ENCODE measurements around the gene HMG20B.

HMG20B gene

DNA sequence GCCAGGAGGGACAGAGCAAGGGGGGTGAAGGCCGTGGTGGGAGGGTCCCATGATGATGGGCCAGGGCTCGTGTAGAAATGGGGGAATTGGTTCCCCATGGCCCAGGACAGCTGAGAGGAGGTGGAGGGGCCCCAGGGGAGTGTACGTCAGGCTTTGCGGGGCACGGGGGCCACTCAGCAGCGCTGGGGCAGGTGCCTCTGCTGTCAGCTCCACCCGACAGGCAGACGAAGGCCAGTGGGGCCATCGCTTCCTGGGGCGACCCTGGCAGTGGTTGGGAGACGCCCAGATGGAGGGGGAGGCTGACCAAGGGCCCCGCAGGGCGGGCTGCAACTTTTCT, 35.7 kb upstream of the HMG20B start:
- no peak for DNase-seq (ENCODE audit: low spot score)

GRCh38 chr19:3537438-3538240, 35.1 kb upstream of the HMG20B start:
- no peak for DNase-seq (ENCODE audit: low spot score)

DNA sequence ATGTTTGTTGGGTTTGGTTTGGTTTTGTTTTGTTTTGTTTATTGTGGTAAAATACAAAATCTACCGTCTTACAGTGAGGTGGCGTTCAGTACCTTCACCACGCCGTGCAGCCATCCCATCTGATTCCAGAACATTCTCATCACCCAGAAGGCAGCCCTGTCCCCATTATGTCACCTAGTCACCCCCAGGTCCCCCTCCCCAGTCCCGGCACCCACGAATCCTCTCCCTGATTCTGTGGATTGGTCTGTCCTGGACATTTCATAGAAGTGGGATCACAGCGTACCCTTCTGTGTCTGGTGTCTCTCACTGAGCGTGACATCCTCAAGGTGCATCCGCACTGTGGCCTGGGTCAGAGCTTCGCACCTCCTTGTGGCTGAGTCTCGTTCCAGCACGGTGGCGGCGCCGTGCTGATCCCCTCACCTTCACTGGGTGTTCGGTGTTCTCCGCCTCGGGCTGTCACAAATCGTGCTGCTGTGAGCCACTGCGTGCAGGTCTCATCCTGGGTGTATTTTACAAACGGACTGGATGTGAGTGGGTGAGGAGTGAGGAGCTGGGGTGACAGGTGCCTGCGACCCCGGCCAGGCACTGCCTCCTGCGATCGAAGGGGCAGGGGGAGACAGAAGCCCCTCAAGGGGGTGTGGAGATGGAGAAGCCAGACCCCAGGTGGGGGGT, 34.4 kb upstream of the HMG20B start:
- DNase-seq (ENCODE audit: low spot score) = no peak

DNA sequence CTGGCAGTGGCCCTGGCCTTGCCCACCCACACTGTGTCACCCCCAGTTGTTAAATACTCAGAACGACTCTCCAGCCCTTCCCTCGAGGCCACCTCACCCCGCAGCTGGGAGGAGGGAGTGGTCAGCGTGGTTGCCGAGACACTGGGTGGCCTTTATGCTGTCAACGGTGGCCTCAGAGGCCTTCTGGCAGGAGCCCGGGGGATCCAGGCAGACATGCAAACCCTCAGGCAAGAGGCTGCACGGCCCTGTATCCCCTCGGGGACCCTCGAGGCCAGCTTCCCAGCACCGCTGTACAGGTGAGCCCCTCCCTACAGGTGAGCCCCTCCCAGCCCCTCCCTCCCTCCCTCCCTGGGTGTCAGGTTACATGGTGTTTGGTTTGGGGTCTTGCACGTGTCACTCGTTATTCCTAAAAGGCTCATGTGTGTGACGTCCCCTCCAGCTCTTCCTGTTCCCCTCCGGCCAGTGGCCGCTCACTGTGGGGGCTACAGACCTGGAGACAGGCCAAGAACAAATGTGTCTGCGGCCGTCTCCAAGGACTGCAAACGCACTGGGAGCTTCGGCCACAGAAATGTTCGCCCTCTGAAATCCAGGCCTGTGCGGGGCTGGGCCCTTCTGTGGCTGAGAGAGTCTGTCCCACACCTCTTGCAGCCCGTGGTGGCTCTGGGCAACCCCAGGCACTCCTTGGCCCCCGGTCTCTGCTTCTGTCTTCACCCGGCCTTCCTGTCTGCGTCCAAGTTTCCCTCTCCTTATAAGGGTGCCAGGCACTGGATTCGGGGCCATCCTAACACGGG, 33.6 kb upstream of the HMG20B start, which contains the start of gene TEKTIP1:
Gene TEKTIP1, plus strand, starts transcription at position 210 of the 791 bp plus-strand sequence. Its CDS starts 4 bp downstream, at position 214.
- no peak for DNase-seq (ENCODE audit: low spot score)

GRCh38 chr19:3539756-3540118, 33.0 kb upstream of the HMG20B start:
- DNase-seq (ENCODE audit: low spot score) = no peak

- no peak for DNase-seq (ENCODE audit: low spot score)
Measured at GRCh38 chr19:3543150-3544057, 29.3 kb upstream of the HMG20B start.

DNA sequence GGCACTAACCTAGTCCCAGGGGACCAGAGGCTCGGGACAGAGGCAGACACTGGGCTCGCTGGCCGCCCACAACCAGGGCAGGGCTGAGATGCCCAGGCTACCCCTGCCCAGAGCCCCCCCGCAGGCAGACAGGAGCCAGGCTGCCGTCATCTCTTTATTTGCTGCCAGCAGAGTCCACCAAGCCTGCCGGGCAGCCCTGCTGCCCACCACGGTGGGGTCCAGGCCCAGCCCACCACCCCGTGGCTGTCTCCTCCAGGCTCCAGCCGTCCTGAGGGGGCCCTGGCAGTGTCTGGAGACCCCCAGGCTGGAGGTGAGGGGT, 28.7 kb upstream of the HMG20B start:
- no peak for DNase-seq (ENCODE audit: low spot score)

- DNase-seq (ENCODE audit: low spot score) = no peak
Measured at GRCh38 chr19:3544742-3545668, 27.7 kb upstream of the HMG20B start.

DNA sequence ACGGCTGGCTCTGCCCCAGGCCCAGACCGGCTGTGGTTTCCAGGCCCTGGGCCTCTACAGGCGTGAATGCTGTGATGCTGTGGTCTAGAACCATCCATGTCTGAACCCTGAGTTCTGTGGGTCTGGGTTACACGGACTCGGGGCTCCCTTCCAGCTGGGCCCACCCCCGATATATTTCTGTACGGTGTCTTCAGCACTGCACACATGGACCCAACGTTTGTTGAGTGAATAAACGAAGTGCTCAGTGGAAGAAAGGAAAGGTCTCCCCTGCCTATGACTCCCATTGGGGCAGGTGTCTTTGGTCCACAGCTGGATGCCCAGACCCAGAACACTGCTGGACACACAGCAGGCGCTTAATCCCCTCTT, 27.1 kb upstream of the HMG20B start:
- no peak for DNase-seq (ENCODE audit: low spot score)

DNA sequence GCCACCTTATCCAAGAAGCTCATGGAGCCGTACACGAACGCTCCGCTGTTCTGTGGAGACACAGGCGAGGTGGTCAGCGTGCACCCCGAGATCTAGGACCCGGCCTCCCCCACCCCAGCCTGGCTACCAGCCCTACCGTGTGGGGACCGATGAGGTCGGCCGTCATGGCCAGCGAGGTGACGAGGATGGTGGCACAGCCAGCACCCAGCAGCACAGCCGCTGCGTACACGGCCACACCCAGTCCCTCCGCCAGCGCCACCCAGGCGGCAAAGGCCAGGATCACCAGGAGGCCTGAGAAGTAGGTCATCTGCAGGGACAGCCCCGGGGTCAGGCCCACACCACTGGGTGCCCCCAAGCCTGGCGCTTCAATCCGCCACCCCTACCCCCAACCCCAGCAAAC, 26.6 kb upstream of the HMG20B start:
- DNase-seq (ENCODE audit: low spot score) = no peak

GRCh38 chr19:3547301-3547731, 25.4 kb upstream of the HMG20B start:
- DNase-seq (ENCODE audit: low spot score) = no peak

- no peak for DNase-seq (ENCODE audit: low spot score)
Measured at GRCh38 chr19:3547767-3548282, 24.9 kb upstream of the HMG20B start.

DNA sequence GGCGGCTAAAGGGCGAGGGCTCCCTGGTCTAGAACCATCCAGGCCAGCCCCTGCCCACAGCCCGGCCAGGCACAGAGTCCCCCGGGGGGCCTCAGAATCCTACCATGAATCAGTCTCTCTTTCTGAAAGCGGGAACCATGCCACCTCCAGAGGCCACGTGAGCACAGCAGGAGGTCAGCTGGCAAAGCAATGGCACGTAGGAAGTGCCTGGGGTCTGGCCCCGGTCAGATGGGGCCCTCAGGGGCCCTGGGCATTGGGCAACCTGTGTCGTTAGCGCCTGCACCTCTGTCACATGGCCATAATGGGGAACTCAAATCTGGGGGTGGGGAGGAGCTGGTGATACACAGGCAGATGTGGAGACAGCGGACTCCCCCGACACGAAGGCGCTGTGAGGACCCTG, 24.1 kb upstream of the HMG20B start:
- no peak for DNase-seq (ENCODE audit: low spot score)

- no peak for DNase-seq (ENCODE audit: low spot score)
Measured at GRCh38 chr19:3549816-3550215, 22.9 kb upstream of the HMG20B start.

DNA sequence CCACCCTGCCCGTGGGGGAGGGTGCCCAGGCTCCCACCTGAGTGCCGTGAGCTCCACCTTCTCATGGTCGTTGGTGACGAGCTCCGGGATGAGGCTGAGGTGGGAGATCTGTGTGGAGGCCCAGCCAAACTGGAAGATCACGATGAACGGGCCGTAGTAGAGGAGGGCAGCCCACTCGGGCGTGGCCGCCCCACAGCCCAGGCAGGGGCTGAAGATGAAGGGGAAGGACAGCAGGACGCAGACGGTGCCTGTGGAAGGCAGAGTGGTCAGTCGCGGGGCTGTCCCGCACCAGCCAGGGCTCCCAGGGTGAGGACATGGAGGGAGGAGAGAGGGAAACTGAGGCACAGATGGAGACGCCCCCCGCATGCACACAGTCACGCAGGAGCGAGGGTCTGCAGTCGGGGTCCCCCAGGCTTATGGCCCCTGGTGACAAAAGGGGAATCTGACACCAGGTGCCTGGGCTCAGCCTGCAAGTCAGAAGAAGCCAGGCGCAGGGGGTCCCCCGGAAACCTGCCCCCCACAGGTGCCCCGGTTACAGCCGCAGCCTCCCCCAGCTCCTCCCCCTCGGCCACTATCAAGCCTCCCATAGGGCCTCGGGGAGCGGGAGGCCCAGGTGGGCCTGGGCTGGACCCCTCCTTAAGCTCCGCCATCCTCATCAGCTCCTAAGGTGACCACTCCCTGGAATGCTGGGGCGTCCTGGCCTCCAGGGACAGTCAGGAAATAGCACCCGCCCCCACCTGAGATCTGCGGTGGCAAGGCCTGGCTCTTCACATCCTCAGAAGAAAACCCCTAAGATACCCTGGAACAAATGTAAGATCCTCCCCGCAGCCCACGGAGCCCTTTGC, 21.6 kb upstream of the HMG20B start:
- no peak for DNase-seq (ENCODE audit: low spot score)

GRCh38 chr19:3551792-3552095, 21.0 kb upstream of the HMG20B start:
- no peak for DNase-seq (ENCODE audit: low spot score)

- no peak for DNase-seq (ENCODE audit: low spot score)
Measured at GRCh38 chr19:3554254-3555083, 18.3 kb upstream of the HMG20B start.

GRCh38 chr19:3555653-3556422, 16.9 kb upstream of the HMG20B start:
- no peak for DNase-seq (ENCODE audit: low spot score)

Data from left forelimb (tissue), 1 donor.